GM18951 (cell line): ENCODE results near the gene UTP3.
"Not testable (repeated sequence)": the region's sequence is repeated elsewhere in the genome, so short reads cannot be mapped to it uniquely, and the experiment has no call there.

Source experiments
- POLR2A ChIP-seq: IDR thresholded peaks from 4 replicates; pipeline ENCODE4 v1.6.1; 2011; ENCODE audit warnings: mild to moderate bottlenecking; ENCODE audit not compliant: insufficient read length, insufficient read depth; ENCODE audit errors: extremely low read depth
- in situ Hi-C: fragments of 300-500 bp; cut with MboI; formaldehyde crosslinking; loops from one replicate; pipeline ENCODE4 v1.12.0; 2022; ENCODE audit warnings: low sequenced_read_pairs, mixed read lengths, inconsistent platforms; ENCODE audit not compliant: unreplicated experiment

The UTP3 gene

GRCh38 chr4:70718811-70719604 is 30.7 kb downstream of the UTP3 start:
- in situ Hi-C loops, result no loop called here
- no peak for TF ChIP-seq POLR2A

GRCh38 chr4:70721747-70722146 is 33.4 kb downstream of the UTP3 start, which contains the start of gene RUFY3:
Gene RUFY3, plus strand, starts transcription at chr4:70721964. Its CDS starts 610 bp downstream, at chr4:70722574.
- in situ Hi-C loops, result no loop called here
- TF ChIP-seq POLR2A, result no peak

GRCh38 chr4:70722199-70722791 is 34.0 kb downstream of the UTP3 start:
- no peak for TF ChIP-seq POLR2A
- in situ Hi-C loops, result no loop called here

GRCh38 chr4:70724463-70724862 is 36.1 kb downstream of the UTP3 start:
- in situ Hi-C loops, result no loop called here

GRCh38 chr4:70725633-70726032 is 37.3 kb downstream of the UTP3 start:
- no peak for TF ChIP-seq POLR2A

More at GRCh38 chr4:70724463-70724862, 36.1 kb downstream of the UTP3 start:
- no peak for TF ChIP-seq POLR2A

GRCh38 chr4:70726515-70726914 is 38.2 kb downstream of the UTP3 start:
- in situ Hi-C loops, result not testable (repeated sequence)

More at GRCh38 chr4:70725633-70726032, 37.3 kb downstream of the UTP3 start:
- in situ Hi-C loops, result no loop called here

GRCh38 chr4:70728091-70728490 is 39.8 kb downstream of the UTP3 start:
- no peak for TF ChIP-seq POLR2A
- in situ Hi-C loops, result no loop called here

GRCh38 chr4:70732878-70733277 is 44.5 kb downstream of the UTP3 start:
- in situ Hi-C loops, result not testable (repeated sequence)

GRCh38 chr4:70734168-70734954 is 46.0 kb downstream of the UTP3 start:
- in situ Hi-C loops, result no loop called here
- TF ChIP-seq POLR2A, result no peak

- in situ Hi-C loops, result no loop called here
- TF ChIP-seq POLR2A, result no peak
Observed at GRCh38 chr4:70734971-70735370, 46.6 kb downstream of the UTP3 start.

GRCh38 chr4:70735915-70736314 is 47.6 kb downstream of the UTP3 start:
- in situ Hi-C loops, result not testable (repeated sequence)

- in situ Hi-C loops, result no loop called here
- no peak for TF ChIP-seq POLR2A
Observed at GRCh38 chr4:70737006-70737405, 48.7 kb downstream of the UTP3 start.

- in situ Hi-C loops, result no loop called here
- no peak for TF ChIP-seq POLR2A
Observed at GRCh38 chr4:70737409-70737808, 49.1 kb downstream of the UTP3 start.

- in situ Hi-C loops, result no loop called here
- TF ChIP-seq POLR2A, result no peak
Observed at GRCh38 chr4:70739496-70740337, 51.4 kb downstream of the UTP3 start.
